ENCODE data around the gene KRT71.
A peak's percentile ranks its signal among the peaks of the same experiment; 100 is the strongest.
"Not testable (repeated sequence)": the region's sequence is repeated elsewhere in the genome, so short reads cannot be mapped to it uniquely, and the experiment has no call there.

KRT71 gene

DNA sequence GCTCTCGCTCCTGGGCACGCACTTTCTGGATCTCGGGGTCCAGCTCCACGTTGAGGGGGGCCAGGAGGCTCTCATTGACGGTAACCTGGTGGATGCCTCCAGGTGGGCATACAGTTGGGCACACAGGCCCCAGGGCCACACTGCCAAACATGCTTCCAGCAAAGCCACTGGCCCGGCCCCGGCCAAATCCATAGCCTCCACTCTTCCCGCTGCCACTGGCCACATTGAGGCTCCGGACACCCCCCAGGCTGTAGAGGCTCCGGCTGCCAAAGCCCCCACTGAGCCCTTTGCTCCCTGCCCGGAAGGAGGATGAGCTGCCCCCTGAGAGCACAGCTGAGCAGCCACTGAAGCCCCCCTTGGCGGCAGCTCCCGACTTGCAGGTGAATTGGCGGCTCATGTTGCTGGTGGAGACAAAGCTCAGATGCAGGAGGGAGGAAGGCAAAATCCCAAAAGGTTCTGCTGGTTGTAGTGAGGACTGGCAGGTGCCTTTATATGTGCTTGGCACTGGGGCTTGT lies at the start of gene KRT71:
Gene KRT71, minus strand, starts transcription at position 465 of the 515 bp plus-strand sequence. Its CDS starts 68 bp downstream, at position 397.
- no peak for DNase-seq (ENCODE audit: low spot score)

DNA sequence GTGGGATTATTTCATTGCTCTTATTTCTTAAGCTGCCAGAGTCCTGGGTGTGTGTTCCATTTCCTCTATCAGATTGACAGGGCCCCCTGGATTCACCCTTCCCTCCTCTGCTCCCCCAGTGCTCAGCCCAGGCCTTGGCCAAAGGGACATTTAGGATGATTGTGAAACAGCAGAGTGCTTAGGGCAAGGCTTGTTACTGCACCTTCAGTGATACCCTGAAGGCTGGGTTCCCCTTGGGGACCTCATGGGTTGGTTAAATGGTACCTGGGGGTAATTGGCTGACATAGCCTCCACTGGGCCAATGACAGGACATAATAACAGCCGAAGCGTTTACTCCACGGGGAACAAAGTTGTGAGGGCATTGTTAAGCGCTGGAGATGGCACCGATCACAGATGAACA lies 49.6 kb upstream of the KRT71 start:
- DNase-seq (ENCODE audit: low spot score): peak; percentile 30

DNA sequence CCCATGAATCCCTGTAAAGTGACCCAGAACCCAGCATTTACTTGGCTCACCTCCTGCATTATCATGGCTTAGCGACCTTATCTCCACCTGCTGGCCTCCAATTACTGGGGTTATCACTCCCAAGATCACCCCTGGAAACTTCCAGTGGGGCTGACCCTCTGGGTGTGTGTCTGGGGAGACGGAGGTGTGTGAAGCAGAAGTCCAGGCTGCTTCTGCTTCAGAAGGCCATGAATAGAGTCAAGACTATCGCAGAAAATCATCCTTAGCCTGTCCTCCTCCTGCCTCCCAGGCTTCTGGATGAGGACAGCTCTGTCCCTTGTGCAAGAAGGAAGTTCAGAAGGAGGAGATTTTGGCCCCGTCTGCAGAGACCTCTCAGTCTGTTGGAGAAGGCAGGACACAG lies 48.7 kb upstream of the KRT71 start:
- peak; percentile 36 for DNase-seq (ENCODE audit: low spot score)

DNA sequence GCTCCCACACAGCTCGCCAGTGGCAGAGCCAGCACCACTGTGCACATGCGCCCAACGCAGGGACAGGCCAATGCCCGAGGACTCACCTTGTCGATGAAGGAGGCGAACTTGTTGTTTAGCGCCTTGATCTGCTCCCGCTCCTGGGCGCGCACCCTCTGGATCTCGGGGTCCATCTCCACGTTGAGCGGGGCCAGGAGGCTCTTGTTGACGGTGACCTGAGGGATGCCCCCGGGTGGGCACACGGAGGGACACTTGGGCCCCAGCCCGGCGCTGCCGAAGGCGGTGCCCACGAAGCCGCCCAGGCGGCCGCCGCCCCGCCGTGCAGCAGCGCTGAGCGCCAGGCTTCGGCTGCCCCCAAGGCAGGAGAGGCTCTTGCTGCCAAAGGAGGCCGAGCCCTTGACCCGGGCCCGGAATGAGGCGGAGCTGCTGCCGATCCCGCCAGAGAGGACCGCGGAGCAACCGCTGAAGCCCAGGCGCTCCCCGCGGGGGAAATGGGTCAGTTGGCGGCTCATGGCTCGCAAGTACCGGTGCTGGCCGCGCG lies 48.1 kb upstream of the KRT71 start, which contains the start of gene KRT72:
Gene KRT72, minus strand, starts transcription at position 523 of the 541 bp plus-strand sequence. Its CDS starts 11 bp downstream, at position 512.
- peak; percentile 43 for DNase-seq (ENCODE audit: low spot score)

DNA sequence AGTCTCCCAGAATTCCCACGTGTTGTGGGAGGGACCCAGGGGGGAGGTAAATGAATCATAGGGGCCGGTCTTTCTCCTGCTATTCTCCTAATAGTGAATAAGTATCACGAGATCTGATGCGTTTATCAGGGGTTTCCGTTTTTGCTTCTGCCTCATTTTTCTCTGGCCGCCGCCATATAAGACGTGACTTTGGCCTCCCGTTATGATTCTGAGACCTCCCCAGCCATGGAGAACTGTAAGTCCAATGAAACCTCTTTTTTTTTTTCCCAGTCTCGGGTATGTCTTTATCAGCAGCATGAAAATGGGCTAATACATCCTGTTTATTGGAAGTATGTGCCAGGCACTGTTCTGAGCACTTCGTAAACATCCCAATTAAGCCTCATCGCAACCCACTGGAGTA lies 47.5 kb upstream of the KRT71 start:
- DNase-seq (ENCODE audit: low spot score): peak; percentile 23

DNA sequence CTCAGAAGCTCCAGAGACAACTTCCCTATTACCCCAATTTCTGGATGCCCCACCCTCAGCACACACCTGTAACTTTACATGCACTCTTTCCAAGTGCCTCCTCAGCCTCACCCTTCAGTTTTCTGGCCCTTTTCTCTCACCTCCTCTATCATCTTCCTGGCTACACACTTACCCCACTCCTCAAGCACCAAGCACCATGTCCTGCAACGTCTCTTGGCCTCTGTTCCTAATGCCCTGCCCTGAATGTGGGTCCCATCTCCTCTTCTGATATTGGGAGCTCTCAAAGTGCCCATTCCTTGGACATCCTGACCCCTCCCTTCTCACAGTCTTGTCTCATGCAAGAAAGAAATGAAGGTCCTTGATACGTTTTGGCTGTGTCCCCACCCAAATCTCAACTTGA lies 47.1 kb upstream of the KRT71 start:
- DNase-seq (ENCODE audit: low spot score): no peak

DNA sequence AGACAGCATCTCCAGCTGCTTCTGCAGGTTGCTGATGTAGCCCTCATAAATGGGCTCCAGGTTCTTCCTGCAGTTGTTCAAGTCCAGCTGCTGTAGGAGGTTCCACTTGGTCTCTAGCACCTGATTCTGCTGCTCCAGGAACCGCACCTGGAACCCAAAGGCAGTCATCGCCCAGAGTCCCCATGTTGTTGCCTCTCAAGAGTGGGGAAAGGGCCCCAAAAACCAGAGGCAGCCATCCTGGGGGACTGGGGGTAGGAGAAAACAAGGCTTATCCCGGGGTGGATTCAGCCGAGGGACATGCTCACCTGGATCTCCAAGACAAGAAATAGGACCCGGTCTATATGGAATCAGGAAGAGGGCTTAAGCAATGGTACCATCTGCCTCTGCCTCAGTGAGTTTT lies 46.0 kb upstream of the KRT71 start:
- DNase-seq (ENCODE audit: low spot score): no peak

DNA sequence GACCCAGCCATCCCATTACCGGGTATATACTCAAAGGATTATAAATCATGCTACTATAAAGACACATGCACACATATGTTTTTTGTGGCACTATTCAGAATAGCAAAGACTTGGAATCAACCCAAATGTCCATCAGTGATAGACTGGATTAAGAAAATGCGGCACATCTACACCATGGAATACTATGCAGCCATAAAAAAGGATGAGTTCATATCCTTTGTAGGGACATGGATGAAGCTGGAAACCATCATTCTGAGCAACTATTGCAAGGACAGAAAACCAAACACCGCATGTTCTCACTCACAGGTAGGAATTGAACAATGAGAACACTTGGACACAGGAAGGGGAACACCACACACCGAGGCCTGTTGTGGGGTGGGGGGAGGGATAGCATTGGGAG lies 41.3 kb upstream of the KRT71 start:
- not testable (repeated sequence) for DNase-seq (ENCODE audit: low spot score)

DNA sequence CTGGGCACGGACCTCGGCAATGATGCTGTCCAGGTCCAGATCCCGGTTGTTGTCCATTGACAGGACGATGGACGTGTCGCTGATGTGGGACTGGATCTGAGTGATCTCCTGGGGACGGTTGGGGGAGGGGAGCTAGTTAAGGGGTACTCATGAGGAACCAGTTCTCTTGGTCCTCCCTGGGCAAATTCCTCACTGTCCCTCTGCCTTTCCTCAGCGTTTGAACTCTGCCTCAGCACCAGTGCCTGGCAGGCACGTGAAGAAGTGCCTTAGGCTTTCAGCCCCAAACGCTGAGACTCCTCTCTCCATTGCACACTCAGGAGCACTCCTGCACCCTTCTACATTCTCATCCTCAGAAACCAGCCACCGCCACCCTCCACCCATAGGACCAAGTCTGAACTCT lies 38.6 kb upstream of the KRT71 start:
- no peak for DNase-seq (ENCODE audit: low spot score)

DNA sequence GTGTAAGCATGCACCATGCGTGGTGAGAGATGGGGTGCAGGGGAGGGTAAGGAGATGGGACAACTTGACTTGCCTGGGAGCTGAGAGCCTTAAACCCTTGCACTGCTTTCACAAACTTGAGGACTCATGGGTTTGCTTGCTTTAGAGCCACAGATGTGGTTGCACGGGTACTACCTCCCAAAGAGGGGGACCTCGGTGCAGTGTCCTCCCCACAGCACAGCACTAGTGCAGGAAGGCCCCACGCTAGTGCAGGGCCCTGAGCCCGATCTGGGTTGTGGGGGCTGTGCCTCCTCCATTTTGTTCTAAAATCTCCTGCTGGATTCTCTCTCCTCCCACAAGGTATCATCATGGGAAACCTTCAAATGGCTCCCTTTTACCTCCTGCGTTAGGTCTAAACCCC lies 37.1 kb upstream of the KRT71 start:
- no peak for DNase-seq (ENCODE audit: low spot score)

DNA sequence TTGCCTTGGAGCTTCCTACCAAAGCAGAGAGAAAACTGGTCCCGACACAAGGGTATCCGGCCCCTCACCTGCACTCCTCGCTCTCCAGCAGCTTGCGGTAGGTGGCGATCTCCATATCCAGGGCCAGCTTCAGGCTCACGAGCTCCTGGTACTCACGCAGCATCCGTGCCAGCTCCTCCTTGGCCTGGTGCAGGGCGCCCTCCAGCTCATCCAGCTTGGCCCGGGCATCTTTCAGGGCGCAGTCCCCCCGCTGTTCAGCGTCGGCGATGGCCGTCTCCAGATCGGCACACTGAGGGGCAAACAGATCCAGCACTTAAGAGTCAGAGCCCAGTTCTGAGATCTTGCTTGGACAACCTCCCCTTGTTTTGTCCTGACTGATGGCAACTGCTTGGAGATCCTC lies 34.6 kb upstream of the KRT71 start:
- DNase-seq (ENCODE audit: low spot score): no peak

DNA sequence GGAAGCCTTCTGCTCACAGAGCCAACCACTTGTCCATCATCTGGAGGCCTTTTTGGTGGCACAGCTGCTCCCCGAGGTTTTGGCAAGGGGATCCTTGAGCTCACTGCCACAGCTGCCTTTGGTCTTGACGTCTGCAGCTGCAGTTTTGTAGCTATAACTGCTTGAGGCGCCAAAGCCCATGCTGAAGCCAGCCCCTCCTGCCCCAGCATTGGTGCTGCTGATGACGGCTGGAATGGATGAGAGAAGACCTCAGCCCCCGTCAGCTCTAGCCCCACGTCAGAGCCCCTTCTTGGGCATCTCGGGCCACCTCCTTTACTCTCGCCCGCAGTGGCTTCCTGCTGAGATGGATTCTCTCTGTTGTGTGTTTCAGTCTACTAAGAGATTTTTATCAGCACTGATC lies 33.0 kb upstream of the KRT71 start:
- no peak for DNase-seq (ENCODE audit: low spot score)

DNA sequence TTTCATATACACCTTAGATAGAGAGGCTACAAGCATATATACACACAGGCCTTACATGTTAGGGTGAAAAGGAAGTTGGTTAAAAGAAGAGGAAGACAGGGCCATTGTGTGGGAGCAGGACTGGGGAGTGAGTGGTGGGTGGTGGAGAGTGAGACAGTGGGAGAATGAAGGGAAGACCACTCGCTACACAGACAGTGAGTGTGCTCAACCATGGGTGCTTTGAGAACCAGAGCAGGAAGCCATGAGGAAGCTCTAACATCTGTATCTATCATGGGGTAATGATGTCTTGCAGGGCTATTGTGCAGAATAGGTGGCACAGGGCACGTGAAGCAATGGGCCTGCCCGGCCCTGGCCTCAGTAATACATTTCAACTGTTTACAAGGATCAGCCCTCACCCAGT lies 32.1 kb upstream of the KRT71 start:
- DNase-seq (ENCODE audit: low spot score): no peak

DNA sequence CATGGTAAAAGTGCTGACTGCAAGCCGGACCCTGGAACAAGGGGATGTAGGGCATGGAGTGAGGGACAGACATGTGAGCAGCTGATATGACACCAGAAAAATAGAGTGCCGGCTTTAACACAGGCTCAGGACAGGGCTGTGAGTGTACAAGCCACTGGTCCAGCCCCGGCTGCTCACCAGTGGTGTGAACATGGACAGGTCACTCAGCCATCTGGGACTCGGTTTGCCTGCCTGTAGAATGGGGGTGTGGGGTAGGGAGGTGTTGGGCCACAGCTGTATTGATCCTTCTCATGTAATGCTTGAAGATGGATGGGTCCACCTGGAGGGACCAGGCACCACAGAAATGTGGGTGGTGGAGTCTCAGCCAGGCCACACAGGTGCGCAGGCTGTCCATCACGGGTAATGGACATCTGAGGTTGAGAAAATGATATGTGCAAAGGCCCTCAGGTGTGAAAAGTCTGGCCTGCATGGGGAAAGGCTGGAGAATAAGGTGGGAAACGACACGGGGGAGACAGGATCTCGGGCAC lies 31.3 kb upstream of the KRT71 start:
- DNase-seq (ENCODE audit: low spot score): no peak

DNA sequence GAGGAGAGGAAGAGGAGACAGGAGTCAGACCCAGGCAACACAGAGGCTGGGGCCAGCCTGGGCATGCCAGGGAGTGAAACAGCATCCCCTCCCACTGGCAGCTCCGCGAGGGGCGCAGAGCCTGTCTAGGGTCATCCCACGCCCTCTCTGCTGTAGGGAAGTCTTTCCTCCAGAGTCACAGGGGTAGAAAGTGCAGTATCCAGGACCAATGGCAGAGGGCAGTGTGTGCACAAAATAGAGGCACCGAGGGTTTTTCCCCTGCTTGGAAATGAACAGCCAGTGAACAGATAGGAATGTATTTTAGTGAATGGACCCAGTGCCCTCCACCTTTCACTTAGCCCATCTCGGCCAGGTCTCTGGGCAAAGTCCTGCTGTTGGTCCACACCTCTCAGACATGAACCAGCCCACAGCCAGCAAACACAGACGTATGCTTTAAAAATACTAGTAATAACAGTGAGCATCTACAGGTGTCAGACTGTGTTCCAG lies 30.1 kb upstream of the KRT71 start:
- peak; percentile 88 for DNase-seq (ENCODE audit: low spot score)

DNA sequence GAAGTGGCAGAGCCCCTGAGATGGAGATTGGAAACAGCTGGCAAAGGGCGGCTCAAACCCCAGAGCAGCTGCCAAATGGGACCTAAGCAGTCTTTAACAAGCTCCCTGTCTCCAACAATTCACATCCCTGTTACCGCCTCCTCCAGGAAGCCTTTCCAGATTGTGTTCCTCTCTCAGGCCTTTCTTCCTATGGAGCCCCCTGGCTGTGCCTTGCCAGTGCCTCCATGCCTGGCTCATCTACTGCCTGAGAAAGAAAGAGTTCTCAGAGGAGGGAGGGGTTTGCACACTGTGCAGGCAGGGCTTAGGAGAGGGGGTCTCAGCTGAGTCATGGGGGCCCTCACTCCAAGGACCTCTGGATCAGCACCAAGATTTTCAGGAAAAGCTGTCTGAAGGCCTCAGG lies 29.5 kb upstream of the KRT71 start:
- DNase-seq (ENCODE audit: low spot score): no peak

DNA sequence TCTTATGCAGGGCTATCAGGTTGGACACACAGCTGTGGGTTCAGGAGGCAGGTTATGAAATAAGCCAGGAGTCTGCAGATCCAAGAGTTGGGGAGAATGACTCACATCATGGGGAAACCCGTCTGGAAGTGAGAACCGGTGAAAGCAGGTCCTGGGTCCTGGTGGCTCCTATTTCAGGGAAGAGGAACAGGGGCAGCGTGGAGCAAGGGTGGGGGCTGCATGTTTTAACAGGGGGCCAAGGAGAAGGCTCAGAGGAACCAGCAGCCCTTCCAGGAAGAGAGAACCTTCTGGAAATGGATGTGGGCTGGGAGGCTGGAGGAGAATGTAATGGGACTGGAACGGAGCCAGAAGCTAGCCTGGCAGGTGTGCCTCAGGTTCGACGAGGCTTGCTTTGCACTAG lies 28.5 kb upstream of the KRT71 start:
- DNase-seq (ENCODE audit: low spot score): no peak

DNA sequence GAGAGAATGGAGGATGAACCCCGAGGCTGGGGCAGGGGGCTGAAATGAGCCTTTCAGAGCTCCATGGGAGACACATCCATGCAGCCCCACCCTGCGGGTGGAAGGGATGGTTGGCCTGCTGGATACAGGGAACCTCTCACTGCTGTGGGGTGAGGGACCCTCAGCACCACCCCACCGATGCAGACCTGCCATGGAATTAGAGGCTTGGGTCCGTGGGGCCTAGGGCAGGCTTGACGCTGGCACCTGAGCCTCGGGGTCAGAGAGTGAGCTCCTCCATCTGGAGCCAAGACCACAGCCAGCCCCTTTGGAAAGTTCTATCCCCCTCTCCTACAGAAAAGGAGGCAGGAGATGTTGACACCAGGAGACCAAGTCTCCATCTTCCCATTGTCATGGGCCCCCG lies 28.1 kb upstream of the KRT71 start:
- DNase-seq (ENCODE audit: low spot score): no peak

DNA sequence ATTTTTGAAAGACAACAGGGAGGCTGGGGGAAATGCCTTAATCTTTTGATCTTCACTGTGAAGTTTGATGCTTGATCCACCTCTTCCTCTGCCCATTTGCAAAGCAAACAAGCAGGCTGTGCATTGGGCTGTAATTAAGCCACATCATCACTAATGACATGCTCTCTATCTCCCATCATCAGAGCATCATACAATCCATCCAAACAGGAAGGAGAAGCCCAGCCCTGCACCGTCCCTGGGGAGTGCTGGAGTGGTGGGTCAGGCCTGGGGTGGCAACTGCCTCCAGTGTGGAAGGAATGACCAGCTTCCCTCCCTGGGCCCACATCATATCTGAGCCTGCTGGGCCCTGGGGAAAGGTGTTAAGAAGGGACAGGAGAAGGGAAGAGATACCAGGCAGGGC lies 27.6 kb upstream of the KRT71 start:
- no peak for DNase-seq (ENCODE audit: low spot score)

DNA sequence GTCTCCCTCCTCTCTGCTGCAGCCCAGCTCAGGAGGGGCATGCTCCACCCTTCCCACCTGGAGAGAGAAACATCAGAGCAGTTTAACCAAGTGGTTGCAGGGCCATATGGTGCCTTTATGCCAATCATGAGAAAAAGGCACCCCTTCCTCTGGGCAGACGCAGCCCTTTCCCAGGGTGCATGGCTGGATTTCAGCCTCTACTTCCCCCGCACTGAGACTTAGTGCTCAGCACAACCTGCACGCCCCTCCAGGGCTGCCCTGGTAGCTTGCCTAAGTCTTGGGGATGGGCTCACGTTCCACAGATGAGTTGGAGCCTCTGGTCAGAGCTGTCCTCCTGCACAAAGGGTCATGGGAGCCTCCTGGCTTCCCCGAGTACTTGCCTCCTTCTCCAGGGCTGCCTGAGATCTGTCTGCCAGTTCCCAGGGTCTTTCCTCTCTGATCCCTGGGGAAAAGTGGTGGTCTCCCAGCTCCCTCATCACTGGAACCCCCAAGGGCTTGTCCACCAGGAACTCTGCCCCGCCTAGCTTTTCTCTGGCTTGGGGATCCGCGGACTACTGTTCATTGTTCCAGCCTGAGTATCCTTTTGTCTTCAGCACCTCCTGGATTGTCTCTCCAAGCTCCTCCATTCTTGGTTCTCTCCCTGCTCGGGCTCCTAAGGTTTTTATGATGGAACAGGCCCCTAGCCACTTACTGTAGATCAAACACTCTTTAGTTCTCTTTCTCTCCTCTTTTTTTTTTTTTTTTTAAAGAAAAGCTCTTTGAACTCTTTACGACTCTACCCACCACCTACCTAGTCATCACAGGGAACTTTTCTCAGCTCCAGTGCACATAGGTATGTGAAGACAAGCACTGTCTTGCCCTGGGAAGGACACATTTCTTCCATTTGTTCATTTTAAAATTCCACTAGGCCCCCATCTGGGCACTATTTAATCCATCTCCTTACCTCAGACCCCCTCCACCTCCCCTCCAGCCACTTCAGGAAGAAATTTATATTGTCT lies 26.8 kb upstream of the KRT71 start:
- no peak for DNase-seq (ENCODE audit: low spot score)

DNA sequence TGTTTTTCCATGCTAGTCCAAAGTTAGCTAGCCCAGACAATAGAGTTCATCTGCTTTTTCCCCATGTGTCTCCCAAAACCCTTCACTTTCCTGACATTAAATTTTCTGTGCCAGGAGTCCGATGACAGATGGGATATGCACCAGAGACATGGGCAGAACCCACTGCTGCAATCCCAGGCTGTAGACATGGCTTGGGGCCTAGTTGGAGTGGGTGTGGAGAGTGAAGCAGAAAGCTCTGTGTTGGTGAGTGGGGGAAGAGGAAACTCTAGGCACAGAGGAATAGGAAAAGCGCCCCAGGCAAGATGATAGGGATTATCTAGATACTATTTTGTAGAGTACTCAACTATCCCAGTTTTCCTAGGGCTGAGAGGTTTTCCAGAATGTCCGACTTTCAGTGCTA lies 25.5 kb upstream of the KRT71 start:
- DNase-seq (ENCODE audit: low spot score): no peak

DNA sequence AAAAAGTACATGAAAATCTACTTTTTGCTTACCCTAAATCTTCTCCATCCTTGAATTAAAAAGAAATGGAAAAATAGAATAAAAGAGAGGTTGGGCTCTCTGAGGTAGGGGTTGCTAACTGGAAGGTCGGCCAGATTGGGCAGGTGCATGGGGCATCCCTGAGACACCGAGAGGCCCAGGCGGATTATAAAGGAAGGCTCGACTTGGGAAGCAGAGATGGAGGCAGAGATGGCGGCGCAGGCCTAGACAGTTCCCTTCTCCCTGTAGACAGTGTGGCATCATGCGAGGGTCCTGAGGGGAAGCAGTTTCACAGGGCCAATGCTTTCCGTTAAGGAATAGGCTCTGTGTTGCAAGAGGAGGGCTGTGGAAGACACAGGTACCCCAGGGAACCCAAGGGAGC lies 24.4 kb upstream of the KRT71 start:
- DNase-seq (ENCODE audit: low spot score): no peak

DNA sequence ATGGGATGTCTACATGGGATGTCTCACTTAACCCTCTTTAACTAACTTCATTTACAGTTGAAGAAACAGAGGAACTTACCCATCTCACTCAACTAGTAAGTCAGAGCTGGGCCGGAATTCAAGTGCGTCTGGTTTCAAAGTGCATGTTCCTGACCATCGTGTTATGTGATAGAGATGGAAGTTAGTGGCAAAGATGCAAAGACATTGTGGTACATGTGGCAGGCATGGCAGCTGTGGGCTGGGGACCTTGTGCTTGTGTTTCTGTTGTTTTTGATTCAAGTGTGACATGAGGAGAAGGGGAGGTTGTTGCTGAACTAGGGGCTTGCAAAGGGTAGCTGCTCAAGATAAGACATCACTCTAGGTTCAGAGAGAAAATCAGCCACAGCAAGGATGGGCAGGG lies 23.0 kb upstream of the KRT71 start:
- DNase-seq (ENCODE audit: low spot score): no peak

Measured in ecto neural progenitor cell (in vitro differentiated cells).